HG02938 (cell line): ENCODE data around the gene SENP1.

Source experiments
- ATAC-seq: cut with Tn5 transposase; IDR thresholded peaks from one replicate; pipeline ENCODE4 v1.9.1; 2021; ENCODE audit warnings: mild to moderate bottlenecking, moderate library complexity; ENCODE audit not compliant: unreplicated experiment

Gene SENP1

DNA sequence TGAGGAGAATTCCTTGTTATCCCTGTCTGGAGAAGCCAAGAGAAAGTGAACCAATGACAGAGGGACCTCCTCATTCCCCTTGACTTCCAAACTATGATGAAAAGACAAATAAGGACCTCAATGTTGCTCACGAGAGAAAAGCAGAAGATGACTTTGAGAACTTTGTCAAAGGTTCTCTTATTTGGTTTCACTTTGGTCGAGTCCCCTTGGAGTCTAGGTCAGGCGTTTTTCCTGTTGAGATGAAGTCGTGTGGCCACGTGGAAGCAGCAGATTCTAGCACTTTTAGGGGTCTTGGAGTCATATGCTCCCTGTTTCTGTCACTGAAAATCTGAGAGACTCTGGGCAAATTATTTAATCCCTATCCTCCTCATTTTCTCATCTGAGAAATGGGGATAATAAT lies 67.8 kb downstream of the SENP1 start:
- ATAC-seq, result no peak

GRCh38 chr12:48037267-48037915 lies 68.5 kb downstream of the SENP1 start:
- ATAC-seq, result no peak

DNA sequence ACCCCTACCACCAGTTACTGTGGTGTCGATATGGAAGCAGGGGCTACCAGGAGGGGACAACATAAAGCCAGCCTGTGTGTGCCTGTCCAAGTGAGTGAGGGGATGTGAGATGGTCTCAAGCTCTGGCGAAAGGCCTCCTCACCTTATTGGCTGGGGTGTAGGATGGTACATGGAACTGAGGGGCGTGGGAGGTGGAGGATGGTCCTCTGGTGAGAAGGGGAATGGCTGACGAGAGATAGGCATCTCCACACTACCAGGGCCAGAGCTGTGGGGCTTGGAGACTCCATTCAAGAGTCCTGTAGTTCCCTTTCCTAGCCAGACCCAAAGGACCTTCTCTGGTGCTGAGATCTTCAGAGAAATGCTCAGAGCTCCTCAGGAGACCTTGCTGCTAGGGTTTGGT lies 69.1 kb downstream of the SENP1 start:
- ATAC-seq, result no peak

DNA sequence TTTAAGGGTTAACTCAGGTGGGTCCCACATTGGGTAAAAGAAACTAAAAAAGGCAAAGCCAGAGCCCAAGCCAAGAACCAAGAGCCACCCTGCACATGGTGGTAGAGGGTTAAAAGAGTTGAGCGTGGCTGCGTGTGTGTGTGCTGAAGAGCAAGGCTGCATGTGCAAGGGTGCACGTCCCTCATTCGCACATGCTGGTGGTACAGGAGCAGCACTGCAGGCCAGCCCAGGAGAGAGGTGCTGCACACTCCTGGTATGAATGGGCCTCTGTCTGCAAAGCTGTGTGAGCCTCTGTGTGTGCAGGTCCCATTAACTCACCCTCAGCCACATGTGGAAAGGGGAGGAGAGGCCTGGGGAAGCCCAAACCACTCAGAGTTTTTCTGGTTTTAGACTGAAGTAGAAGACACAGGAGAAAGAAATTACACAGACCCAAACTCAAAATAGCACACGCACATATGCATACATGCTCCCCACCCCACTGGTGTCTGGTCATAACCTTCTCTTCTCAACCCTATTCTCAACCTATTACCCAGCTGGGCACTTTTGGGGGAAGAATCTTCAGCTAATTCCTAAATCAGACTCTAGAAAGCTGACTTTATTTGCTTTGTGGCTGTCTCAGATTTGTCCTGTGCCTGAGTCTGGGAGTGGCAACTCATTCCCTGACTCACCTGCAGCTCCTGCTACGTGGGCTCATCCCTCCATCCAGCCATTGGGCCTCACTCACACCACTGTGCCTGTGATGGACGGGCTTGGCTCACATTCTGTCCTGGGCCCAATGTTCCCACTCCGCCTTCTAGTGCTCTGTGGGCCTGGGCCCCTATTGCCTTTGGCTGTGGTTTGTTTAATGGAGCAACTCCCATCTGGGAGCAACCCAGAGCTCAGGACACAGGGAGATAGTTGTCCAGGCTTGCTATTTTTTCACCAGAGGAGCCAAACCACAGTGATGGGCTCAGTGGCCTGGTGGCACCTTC lies 70.8 kb downstream of the SENP1 start:
- no peak for ATAC-seq

- ATAC-seq, result no peak
These were observed 72.4 kb downstream of the SENP1 start for GRCh38 chr12:48033451-48033850.

GRCh38 chr12:48032597-48032996 lies 73.3 kb downstream of the SENP1 start:
- no peak for ATAC-seq

GRCh38 chr12:48031135-48031960 lies 74.5 kb downstream of the SENP1 start:
- no peak for ATAC-seq

GRCh38 chr12:48030173-48030650 lies 75.7 kb downstream of the SENP1 start:
- no peak for ATAC-seq

GRCh38 chr12:48029491-48030172 lies 76.2 kb downstream of the SENP1 start:
- no peak for ATAC-seq

- ATAC-seq, result no peak
These were observed 77.1 kb downstream of the SENP1 start for GRCh38 chr12:48028541-48029431.

- ATAC-seq, result no peak
These were observed 78.5 kb downstream of the SENP1 start for GRCh38 chr12:48027183-48028002.

GRCh38 chr12:48026060-48026827 lies 79.6 kb downstream of the SENP1 start:
- ATAC-seq, result no peak

GRCh38 chr12:48025281-48025680 lies 80.6 kb downstream of the SENP1 start:
- no peak for ATAC-seq

- no peak for ATAC-seq
These were observed 81.1 kb downstream of the SENP1 start for GRCh38 chr12:48024735-48025134.

GRCh38 chr12:48023386-48023785 lies 82.5 kb downstream of the SENP1 start:
- no peak for ATAC-seq

DNA sequence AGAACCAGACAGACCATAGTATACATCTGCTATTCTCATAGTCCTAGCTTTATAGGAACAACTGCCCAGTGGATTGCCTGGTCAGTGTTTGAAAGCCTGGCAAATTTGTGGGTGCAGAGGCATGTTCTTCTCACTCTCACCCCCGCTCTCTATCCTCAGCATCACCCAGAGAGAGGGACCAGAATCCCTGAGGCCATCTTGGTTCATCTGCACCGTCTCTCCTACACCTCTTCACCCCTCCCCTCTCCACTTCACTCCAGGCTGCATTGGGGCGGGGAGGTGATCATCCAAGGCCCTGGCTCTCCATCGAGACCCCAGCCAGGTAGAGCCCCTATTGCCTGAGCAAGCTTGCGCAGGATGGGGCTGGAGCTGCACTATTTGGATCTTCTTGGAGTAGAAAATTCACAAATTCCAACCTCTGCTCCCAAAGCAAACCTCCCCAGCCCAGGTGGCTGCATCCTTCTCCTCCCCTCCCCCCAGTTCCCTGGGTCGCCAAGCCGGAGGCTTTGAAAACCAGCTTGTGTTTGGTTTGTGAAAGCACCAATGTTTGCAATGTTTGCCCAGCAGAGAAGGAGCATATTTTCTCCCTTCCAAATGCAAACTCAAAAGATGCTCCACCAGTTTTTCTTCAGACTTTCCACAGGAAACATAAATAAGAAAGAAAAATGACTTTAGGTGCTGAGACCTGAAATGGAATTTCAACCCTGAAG lies 83.0 kb downstream of the SENP1 start:
- ATAC-seq, result no peak

- no peak for ATAC-seq
These were observed 83.7 kb downstream of the SENP1 start for GRCh38 chr12:48022180-48022521.
